Ectodermal cell (in vitro differentiated cells): Measurements from ENCODE around the gene GPRC5B. TPM values are rescaled to one million over a fixed set of nuclear protein-coding genes. Genes with fewer than 3 reads are reported as not detected.

ENCODE experiments used
- H3K27ac ChIP-seq: 2 replicates; pipeline ENCODE4 v1.7.0; 2013; ENCODE audit warnings: mild to moderate bottlenecking, low read depth, low read length; ENCODE audit not compliant: insufficient read depth, poor library complexity, severe bottlenecking
- H3K27me3 ChIP-seq: 2 replicates; pipeline ENCODE4 v1.7.0; 2013; ENCODE audit warnings: mild to moderate bottlenecking, low read length; ENCODE audit not compliant: insufficient read depth, control insufficient read depth, poor library complexity, severe bottlenecking
- H3K36me3 ChIP-seq: one replicate; pipeline ENCODE4 v1.7.0; 2013; ENCODE audit warnings: low read length; ENCODE audit not compliant: control insufficient read depth, insufficient read depth
- H3K4me1 ChIP-seq: one replicate; pipeline ENCODE4 v1.7.0; 2013; ENCODE audit warnings: low read length; ENCODE audit not compliant: control insufficient read depth, insufficient read depth
- H3K4me3 ChIP-seq: 2 replicates; pipeline ENCODE4 v1.7.0; 2013; ENCODE audit warnings: low read depth, low read length, control low read depth; ENCODE audit not compliant: insufficient read depth
- H3K9me3 ChIP-seq: 2 replicates; pipeline ENCODE4 v1.7.0; 2013; ENCODE audit warnings: mild to moderate bottlenecking, low read length, moderate library complexity; ENCODE audit not compliant: control insufficient read depth
- WGBS, 2 experiments: methylation state at CpG; one replicate each; pipeline ENCODE4 v1.1.7; 2013; ENCODE audit warnings: missing lambda C conversion rate in 2 of 2; 5-methylcytosine and 5-hydroxymethylcytosine counted together
- polyA plus RNA-seq, 4 experiments: library from polyadenylated mRNA; stranded (reverse); fragments of 50-300 nt; gene quantifications; one replicate each; pipeline ENCODE4 v1.2.3, GENCODE V29; 2013

GPRC5B gene, protein sequence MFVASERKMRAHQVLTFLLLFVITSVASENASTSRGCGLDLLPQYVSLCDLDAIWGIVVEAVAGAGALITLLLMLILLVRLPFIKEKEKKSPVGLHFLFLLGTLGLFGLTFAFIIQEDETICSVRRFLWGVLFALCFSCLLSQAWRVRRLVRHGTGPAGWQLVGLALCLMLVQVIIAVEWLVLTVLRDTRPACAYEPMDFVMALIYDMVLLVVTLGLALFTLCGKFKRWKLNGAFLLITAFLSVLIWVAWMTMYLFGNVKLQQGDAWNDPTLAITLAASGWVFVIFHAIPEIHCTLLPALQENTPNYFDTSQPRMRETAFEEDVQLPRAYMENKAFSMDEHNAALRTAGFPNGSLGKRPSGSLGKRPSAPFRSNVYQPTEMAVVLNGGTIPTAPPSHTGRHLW
- 41.5 TPM for polyA plus RNA-seq (2013, experiment 1 of 4)
- 49.6 TPM for polyA plus RNA-seq (2013, experiment 2 of 4)
- polyA plus RNA-seq (2013, experiment 3 of 4) = 36.9 TPM
- 41.6 TPM for polyA plus RNA-seq (2013, experiment 4 of 4)

DNA sequence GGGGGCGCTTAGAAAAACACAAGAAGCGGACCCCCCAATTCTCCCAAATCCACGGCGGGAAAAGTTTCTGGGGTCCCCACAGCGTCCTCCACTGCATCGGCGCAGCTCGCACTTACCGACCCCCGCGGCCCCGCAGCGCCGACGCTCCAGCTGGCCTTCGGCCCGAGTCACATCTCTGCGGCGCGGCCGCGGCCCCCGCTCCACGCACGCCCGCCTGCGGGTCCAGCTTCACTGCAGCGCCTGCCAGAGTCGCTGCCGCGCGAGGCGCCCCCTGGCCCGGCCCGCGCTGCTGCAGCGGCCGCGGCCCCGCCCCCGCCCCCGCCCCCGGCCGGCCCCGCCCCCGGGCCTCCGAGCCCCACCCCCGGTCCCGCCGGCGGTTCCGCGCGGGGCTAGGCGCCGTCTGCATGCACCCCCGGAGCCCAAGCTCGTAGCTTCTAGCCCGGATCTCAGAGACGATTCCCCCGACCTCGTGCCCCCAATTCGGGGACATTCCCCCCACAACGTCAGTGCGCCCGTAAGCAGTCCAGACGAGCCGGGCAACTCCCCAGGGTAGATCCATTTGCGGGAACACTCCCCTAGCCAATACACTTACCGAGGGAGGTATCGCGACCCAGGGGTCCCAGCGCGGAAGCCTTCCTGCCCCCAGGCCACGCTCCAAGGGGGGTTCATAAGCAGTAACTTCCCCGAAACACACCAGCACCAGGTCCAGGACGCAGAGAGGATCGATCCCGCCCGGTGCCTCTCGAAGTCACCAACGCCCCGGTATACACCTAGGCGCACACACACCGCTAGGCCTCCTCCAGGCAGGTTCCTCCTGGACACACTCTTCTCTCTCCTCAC lies at the start of gene GPRC5B:
GPRC5B (minus strand) TSS at position 238 of the 840 bp plus-strand sequence. CDS start 12,003 bp downstream, outside the sequence.
- H3K27me3 ChIP-seq = peaks cover 7% of the 10 kb centered on the region
- peak within 1 kb of the TSS; percentile 18 for H3K27ac ChIP-seq
- no peaks in the 10 kb centered on the region for H3K36me3 ChIP-seq
- peak within 1 kb of the TSS; percentile 76 for H3K4me3 ChIP-seq
- H3K9me3 ChIP-seq = no peaks in the 10 kb centered on the region
- no peaks in the 10 kb centered on the region for H3K4me1 ChIP-seq
- WGBS, 2 experiments = 12% methylated on average over 85 of the region's 85 CpGs

GRCh38 chr16:19933740-19934139 lies 49.1 kb upstream of the GPRC5B start:
- H3K36me3 ChIP-seq = no peaks in the 10 kb centered on the region
- no peaks in the 10 kb centered on the region for H3K9me3 ChIP-seq
- no peak overlapping the region for H3K4me3 ChIP-seq
- H3K27me3 ChIP-seq = no peaks in the 10 kb centered on the region
- 94 to 95% methylated on average over 6 of the region's 6 CpGs for WGBS, 2 experiments
- H3K4me1 ChIP-seq = no peaks in the 10 kb centered on the region
- H3K27ac ChIP-seq = no peak overlapping the region

DNA sequence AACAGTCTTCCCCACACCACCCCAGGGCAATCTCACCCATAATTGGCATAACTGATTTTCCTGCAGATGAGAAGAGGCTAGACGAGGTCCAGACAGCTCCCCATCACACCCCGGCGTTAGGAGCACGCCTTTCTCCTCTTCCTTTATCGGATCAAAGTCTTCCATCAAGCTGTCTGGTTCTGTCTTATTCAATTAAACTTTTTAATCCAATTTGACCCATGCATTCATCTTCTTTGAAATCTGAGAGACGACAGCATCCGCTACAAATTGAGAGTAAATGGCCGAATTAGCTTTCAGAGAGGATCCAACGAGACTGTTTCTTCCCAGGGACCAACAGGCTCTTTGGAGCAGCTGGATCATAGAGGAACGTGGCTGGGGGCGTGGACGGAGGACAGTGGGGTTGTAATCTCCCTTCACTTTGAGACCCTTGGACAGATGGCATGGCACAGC lies 44.4 kb upstream of the GPRC5B start:
- Histone ChIP-seq H3K4me1 (no peaks in the 10 kb centered on the region), H3K27ac (no peak overlapping the region), H3K4me3 (no peak overlapping the region), H3K9me3 (no peaks in the 10 kb centered on the region), H3K36me3 (no peaks in the 10 kb centered on the region), H3K27me3 (no peaks in the 10 kb centered on the region)
- WGBS, 2 experiments = 91 to 93% methylated on average over 12 of the region's 12 CpGs

DNA sequence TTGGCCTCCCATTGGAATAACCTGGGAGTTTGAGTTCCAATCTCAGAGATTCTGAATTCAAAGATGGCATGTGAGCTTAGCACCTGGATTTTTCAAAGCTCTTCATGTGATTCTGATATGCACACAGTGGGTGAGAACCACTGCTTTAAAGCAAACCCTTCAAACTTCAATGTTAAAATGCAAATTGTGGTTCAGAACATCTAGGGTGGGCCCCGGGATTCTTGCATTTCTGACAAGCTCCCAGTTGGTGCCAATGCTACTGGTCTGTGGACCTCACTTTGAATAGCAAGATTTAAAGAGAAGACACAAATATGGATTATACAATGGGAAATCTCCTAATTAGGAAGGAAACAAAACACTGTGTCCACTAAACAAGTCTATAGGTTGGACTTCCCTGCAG lies 43.8 kb upstream of the GPRC5B start:
- H3K27ac ChIP-seq = no peak overlapping the region
- no peaks in the 10 kb centered on the region for H3K4me1 ChIP-seq
- no peaks in the 10 kb centered on the region for H3K9me3 ChIP-seq
- no peak overlapping the region for H3K4me3 ChIP-seq
- no peaks in the 10 kb centered on the region for H3K27me3 ChIP-seq
- H3K36me3 ChIP-seq = no peaks in the 10 kb centered on the region
- WGBS, 2 experiments = 73 to 88% methylated on average over 1 of the region's 1 CpG

- 93 to 95% methylated on average over 8 of the region's 8 CpGs for WGBS, 2 experiments
- H3K4me1 ChIP-seq = no peaks in the 10 kb centered on the region
- no peaks in the 10 kb centered on the region for H3K27me3 ChIP-seq
- no peaks in the 10 kb centered on the region for H3K36me3 ChIP-seq
- no peaks in the 10 kb centered on the region for H3K9me3 ChIP-seq
- no peak overlapping the region for H3K4me3 ChIP-seq
- no peak overlapping the region for H3K27ac ChIP-seq
These were observed 42.1 kb upstream of the GPRC5B start for GRCh38 chr16:19926449-19927390.

GRCh38 chr16:19923396-19923795 lies 38.7 kb upstream of the GPRC5B start:
- Histone ChIP-seq H3K9me3 (no peaks in the 10 kb centered on the region), H3K4me1 (no peaks in the 10 kb centered on the region), H3K27me3 (no peaks in the 10 kb centered on the region), H3K27ac (no peak overlapping the region), H3K4me3 (no peak overlapping the region), H3K36me3 (no peaks in the 10 kb centered on the region)
- WGBS, 2 experiments = 91 to 96% methylated on average over 5 of the region's 5 CpGs

GRCh38 chr16:19919142-19919541 lies 34.5 kb upstream of the GPRC5B start:
- Histone ChIP-seq H3K27me3 (no peaks in the 10 kb centered on the region), H3K4me1 (no peaks in the 10 kb centered on the region), H3K4me3 (no peak overlapping the region), H3K9me3 (no peaks in the 10 kb centered on the region), H3K27ac (no peak overlapping the region), H3K36me3 (no peaks in the 10 kb centered on the region)
- WGBS, 2 experiments = 89 to 98% methylated on average over 7 of the region's 7 CpGs

DNA sequence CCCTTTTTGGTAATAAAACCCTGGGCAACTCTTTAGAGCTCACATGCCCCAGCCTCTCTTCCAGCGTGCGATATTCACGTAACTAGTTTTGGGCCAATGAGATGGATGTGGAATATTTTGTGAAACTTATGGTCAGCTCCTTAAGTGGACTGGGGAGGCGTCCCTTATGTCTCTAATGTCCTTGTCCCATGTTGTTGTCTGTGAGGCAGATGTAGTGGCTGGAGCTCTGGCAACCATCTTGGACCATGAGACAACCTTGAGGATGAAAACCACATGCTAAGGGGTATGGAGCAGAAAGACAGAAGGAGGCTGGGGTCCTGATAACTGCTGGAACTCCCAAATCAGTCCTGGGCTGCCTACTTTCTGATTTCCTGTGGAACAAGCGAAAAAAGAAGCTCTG lies 31.4 kb upstream of the GPRC5B start:
- no peaks in the 10 kb centered on the region for H3K27me3 ChIP-seq
- no peak overlapping the region for H3K4me3 ChIP-seq
- WGBS, 2 experiments = 95 to 98% methylated on average over 5 of the region's 5 CpGs
- H3K4me1 ChIP-seq = no peaks in the 10 kb centered on the region
- no peaks in the 10 kb centered on the region for H3K9me3 ChIP-seq
- H3K27ac ChIP-seq = no peak overlapping the region
- no peaks in the 10 kb centered on the region for H3K36me3 ChIP-seq

DNA sequence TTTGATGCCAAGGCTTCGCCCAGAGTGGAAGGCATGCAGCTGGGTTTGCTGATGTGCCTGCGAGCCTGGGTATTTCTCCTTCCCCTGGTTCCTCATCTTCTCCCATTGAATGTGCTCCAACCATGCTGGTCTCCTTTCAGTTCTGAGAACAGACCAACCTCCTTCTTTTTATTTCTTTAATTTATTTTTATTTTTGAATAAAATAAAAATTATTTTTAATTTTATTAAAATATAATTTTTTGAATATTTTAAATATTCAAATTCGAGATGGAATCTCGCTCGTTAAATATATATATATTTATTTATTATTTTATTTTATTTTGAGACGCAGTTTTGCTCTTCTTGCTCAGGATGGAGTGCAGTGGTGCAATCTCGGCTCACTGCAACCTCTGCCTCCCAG lies 30.2 kb upstream of the GPRC5B start:
- Histone ChIP-seq H3K9me3 (no peaks in the 10 kb centered on the region), H3K27ac (no peak overlapping the region), H3K4me3 (no peak overlapping the region), H3K36me3 (no peaks in the 10 kb centered on the region), H3K4me1 (no peaks in the 10 kb centered on the region), H3K27me3 (no peaks in the 10 kb centered on the region)
- 94 to 96% methylated on average over 4 of the region's 7 CpGs for WGBS, 2 experiments
